T1000 (cell line): ENCODE data around the gene TKT.
A peak's percentile ranks its signal among the peaks of the same experiment; 100 is the strongest.

Source experiments
- DNase-seq: peaks from one replicate; lab custom pipeline; 2025; ENCODE audit warnings: mixed read lengths; lab: John Stamatoyannopoulos, UW

The TKT gene

GRCh38 chr3:53196575-53197407 is 59.0 kb downstream of the TKT start:
- DNase-seq: peak; percentile 61

GRCh38 chr3:53195602-53196574 is 59.9 kb downstream of the TKT start:
- DNase-seq: no peak

- no peak for DNase-seq
These were observed 60.8 kb downstream of the TKT start for GRCh38 chr3:53195066-53195450.

- no peak for DNase-seq
These were observed 61.4 kb downstream of the TKT start for GRCh38 chr3:53194210-53195065.

- DNase-seq: no peak
These were observed 62.2 kb downstream of the TKT start for GRCh38 chr3:53193466-53194209.

- no peak for DNase-seq
These were observed 63.2 kb downstream of the TKT start for GRCh38 chr3:53192608-53193007.

GRCh38 chr3:53191836-53192480 is 63.9 kb downstream of the TKT start:
- no peak for DNase-seq

- DNase-seq: no peak
These were observed 65.2 kb downstream of the TKT start for GRCh38 chr3:53190659-53191058.

GRCh38 chr3:53189276-53189675 is 66.5 kb downstream of the TKT start:
- DNase-seq: no peak

- no peak for DNase-seq
These were observed 67.1 kb downstream of the TKT start for GRCh38 chr3:53188720-53189119.

- DNase-seq: no peak
These were observed 67.6 kb downstream of the TKT start for GRCh38 chr3:53188136-53188685.

GRCh38 chr3:53187430-53187829 is 68.4 kb downstream of the TKT start:
- no peak for DNase-seq

GRCh38 chr3:53186726-53187125 is 69.1 kb downstream of the TKT start:
- DNase-seq: no peak

GRCh38 chr3:53185761-53186465 is 69.9 kb downstream of the TKT start:
- no peak for DNase-seq

- no peak for DNase-seq
These were observed 71.1 kb downstream of the TKT start for GRCh38 chr3:53184701-53185100.

GRCh38 chr3:53183514-53183913 is 72.3 kb downstream of the TKT start:
- no peak for DNase-seq

GRCh38 chr3:53182764-53183355 is 73.0 kb downstream of the TKT start:
- no peak for DNase-seq

- no peak for DNase-seq
These were observed 74.3 kb downstream of the TKT start for GRCh38 chr3:53181528-53181927.

- DNase-seq: no peak
These were observed 74.8 kb downstream of the TKT start for GRCh38 chr3:53181024-53181371.
